Hematopoietic multipotent progenitor cell treated with erythropoietin and hydrocortisone succinate and interleukin-3 and kit ligand, for 15 days (in vitro differentiated cells): ENCODE results near the gene TCN2.
"Not testable (repeated sequence)": the region's sequence is repeated elsewhere in the genome, so short reads cannot be mapped to it uniquely, and the experiment has no call there.

Experiments used
- DNase-seq: peaks from one replicate; pipeline ENCODE4 v3.0.0-alpha.2; 2015; ENCODE audit warnings: low spot score

TCN2 gene

GRCh38 chr22:30578481-30578880 is 28.5 kb upstream of the TCN2 start:
- no peak for DNase-seq

GRCh38 chr22:30580896-30581295 is 26.1 kb upstream of the TCN2 start:
- DNase-seq, result no peak

- DNase-seq, result no peak
Observed at GRCh38 chr22:30582051-30582450, 24.9 kb upstream of the TCN2 start.

- DNase-seq, result no peak
Observed at GRCh38 chr22:30582788-30583545, 24.0 kb upstream of the TCN2 start.

- DNase-seq, result no peak
Observed at GRCh38 chr22:30584441-30584840, 22.5 kb upstream of the TCN2 start.

- DNase-seq, result no peak
Observed at GRCh38 chr22:30586414-30586813, 20.6 kb upstream of the TCN2 start.

GRCh38 chr22:30591191-30591587 is 15.8 kb upstream of the TCN2 start:
- DNase-seq, result peak; percentile 35

GRCh38 chr22:30591588-30592359 is 15.2 kb upstream of the TCN2 start, which contains the start of gene PES1:
TSS of gene PES1 (minus strand) at chr22:30591910. CDS start at chr22:30591833, 77 bp downstream.
- DNase-seq, result peak; percentile 99

- DNase-seq, result not testable (repeated sequence)
Observed at GRCh38 chr22:30592360-30592713, 14.6 kb upstream of the TCN2 start.

GRCh38 chr22:30596199-30596598 is 10.8 kb upstream of the TCN2 start:
- DNase-seq, result no peak

GRCh38 chr22:30596886-30597285 is 10.1 kb upstream of the TCN2 start:
- no peak for DNase-seq

- DNase-seq, result no peak
Observed at GRCh38 chr22:30598986-30599385, 8.0 kb upstream of the TCN2 start.

GRCh38 chr22:30600921-30601320 is 6.1 kb upstream of the TCN2 start:
- no peak for DNase-seq

- DNase-seq, result no peak
Observed at GRCh38 chr22:30601464-30601863, 5.5 kb upstream of the TCN2 start.

- peak; percentile 58 for DNase-seq
Observed at GRCh38 chr22:30602049-30602448, 4.9 kb upstream of the TCN2 start.

GRCh38 chr22:30603801-30604200 is 3.2 kb upstream of the TCN2 start:
- no peak for DNase-seq

GRCh38 chr22:30604723-30605122 is 2.3 kb upstream of the TCN2 start:
- no peak for DNase-seq

- DNase-seq, result peak; percentile 80
Observed at GRCh38 chr22:30605449-30606110, 1.4 kb upstream of the TCN2 start.

GRCh38 chr22:30607300-30607930 is 441 bp downstream of the TCN2 start:
- no peak for DNase-seq

- no peak for DNase-seq
Observed at GRCh38 chr22:30607939-30608338, 965 bp downstream of the TCN2 start.

GRCh38 chr22:30609260-30610185 is 2.5 kb downstream of the TCN2 start:
- DNase-seq, result peak; percentile 68
